GM19023 (cell line): ENCODE data around the gene JOSD1.
A peak's percentile ranks its signal among the peaks of the same experiment; 100 is the strongest.

Source experiments
- ATAC-seq: cut with Tn5 transposase; IDR thresholded peaks from one replicate; pipeline ENCODE4 v1.9.1; 2021; ENCODE audit warnings: mild to moderate bottlenecking, moderate library complexity; ENCODE audit not compliant: unreplicated experiment

Gene JOSD1

GRCh38 chr22:38715852-38716251, 15.1 kb upstream of the JOSD1 start:
- ATAC-seq = no peak

- no peak for ATAC-seq
Measured at GRCh38 chr22:38715176-38715764, 14.5 kb upstream of the JOSD1 start.

DNA sequence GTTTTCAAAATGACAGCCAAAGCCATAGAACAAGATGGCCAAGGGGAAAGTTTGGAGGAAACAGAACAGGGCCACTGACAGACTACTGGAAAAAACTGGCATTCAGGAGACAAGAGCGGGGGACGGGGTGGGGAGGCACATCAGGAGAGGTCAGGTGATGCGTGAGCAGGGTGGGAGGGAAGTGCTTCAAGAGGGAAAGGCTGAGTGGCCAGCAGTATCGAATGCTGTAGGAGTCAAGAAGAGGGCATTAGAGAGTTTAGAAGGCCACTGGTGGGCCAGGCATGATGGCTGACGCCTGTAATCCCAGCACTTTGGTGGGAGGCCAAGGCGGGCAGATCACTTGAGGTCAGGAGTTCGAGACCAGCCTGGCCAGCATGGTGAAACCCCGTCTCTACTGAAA, 13.2 kb upstream of the JOSD1 start:
- ATAC-seq = no peak

DNA sequence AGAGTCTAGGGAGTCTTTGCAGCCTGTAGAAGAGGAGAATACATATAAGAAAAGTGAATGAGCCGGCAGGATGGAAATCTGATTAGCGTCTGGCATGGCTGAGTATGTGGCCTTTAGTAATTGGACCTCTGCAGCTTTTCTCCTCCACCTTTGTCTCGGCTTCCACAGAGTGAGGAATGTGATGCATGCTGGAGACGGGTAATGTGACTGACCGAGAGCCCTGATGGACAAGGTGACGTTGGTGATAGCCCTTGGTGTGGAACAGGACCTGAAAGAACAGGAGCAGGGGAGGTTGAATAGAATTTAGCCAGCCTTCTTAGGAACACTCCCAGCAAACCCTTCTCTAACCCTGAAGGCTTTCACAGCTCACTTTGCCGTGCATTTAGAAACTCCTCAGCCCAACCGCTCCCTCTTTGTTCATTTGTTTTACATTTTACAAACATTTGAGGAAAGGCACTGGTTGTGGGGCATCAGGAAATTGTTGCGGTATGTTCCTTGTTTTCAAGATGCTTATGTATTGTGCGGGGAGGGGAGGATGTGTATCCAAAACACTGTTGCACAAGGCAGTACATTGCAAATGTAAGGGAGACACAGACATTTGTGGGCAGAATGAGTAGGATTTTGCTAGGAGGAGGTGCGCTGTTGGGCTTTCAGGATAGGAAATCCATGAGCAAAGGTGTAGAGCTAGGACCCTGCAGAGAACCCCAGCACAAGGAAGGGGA, 11.9 kb upstream of the JOSD1 start:
- no peak for ATAC-seq

- ATAC-seq = no peak
Measured at GRCh38 chr22:38710866-38711265, 10.1 kb upstream of the JOSD1 start.

- ATAC-seq = no peak
Measured at GRCh38 chr22:38710351-38710750, 9.6 kb upstream of the JOSD1 start.

GRCh38 chr22:38709306-38709705, 8.6 kb upstream of the JOSD1 start:
- no peak for ATAC-seq

DNA sequence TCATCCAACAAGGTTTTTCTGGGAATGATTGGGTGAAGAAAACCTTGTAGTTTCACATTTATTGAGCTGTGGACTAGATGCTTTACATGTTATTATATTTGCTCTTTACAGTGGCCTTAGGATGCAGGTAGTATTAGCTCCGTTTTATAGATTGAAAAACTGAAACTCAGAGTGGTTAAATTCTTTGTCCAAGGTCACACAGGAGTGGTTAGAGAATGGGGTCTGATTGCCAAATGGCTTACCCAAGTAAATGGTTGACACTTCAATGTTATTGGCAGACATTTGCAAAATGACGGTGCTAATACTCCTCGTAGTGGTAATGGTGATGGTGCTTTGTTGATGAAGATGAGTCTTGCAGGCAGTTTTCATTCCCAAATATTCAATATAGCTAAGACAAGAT, 7.2 kb upstream of the JOSD1 start:
- no peak for ATAC-seq

DNA sequence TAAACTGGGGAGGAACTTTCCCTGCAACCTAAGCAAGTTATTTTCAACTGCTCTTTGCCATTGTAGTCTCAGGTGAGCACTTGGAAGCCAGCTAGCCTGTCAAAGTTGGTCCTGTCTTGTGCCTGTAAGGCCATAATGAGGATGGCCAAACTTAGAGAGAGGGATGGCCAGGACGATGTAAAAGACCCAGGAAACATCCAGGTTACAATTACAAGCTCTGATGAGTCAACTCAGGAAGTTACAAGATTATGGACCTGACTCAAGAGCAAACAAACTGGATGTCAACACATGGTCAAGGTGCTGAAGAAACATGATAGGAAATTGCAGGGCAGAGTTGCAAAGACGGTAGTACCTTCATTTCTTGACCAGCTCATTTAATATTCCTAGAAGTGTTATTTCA, 6.6 kb upstream of the JOSD1 start:
- no peak for ATAC-seq

DNA sequence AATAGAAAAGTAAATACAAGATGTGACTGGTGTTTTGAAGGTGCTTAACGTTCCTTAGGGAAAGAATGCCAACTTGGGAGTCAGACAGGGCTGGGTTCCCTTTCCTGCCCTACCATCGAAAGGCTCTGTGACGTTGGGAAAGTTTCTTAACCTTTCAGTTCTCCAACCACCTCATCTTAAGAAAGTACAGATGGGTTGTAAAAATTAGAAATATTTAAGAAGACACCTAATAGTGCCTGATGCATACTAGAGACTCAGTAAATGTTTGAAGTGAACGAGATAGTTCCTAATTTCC, 6.1 kb upstream of the JOSD1 start:
- no peak for ATAC-seq

DNA sequence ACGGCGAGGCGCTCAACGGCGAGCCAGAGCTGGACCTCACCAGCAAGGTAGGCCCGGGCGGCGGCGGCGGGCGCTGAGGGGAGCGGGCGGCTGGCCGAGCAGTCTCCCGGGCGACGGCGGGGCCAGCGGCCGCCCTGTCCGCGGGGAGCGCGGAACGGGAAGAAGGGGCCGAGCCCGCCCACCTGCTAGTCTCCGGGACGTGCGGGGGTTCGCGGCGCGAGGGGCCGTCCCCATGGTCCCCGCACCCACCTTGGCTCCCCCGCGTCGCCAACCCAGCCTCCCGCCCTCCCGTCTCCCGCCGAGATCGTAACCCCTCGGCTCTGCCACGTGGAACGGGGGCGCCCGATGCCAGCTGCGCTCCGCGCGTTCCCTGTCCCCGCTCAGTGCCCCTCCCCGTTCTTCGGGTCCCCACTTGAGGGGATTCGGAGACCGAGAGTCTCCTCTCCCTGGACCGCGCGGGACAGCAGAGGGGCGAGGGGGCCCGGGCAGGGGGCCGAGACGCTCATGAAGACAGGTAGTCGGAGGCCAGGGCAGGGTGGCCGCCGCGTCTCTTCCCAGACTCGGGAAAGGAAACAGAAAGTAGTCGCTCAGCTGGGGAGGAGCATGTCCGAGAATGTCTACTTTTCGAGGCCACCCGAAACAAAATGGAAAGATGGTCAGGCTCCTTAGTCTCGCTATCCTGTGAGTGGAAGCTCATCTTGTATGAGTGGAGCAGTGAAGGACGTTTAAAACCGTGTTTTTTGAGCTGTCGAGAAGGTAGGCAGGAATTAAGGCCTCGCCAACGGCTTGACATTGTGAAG, 5.6 kb upstream of the JOSD1 start:
- ATAC-seq = peak; percentile 6

GRCh38 chr22:38705235-38706100, 4.7 kb upstream of the JOSD1 start, which contains the start of gene GTPBP1:
GTPBP1 (plus strand) TSS chr22:38705944; CDS start chr22:38705956, 12 bp downstream.
- ATAC-seq = peak; percentile 69

- ATAC-seq = no peak
Measured at GRCh38 chr22:38704654-38705234, 4.0 kb upstream of the JOSD1 start.

- ATAC-seq = peak; percentile 29
Measured at GRCh38 chr22:38700270-38700788, 414 bp downstream of the JOSD1 start.

DNA sequence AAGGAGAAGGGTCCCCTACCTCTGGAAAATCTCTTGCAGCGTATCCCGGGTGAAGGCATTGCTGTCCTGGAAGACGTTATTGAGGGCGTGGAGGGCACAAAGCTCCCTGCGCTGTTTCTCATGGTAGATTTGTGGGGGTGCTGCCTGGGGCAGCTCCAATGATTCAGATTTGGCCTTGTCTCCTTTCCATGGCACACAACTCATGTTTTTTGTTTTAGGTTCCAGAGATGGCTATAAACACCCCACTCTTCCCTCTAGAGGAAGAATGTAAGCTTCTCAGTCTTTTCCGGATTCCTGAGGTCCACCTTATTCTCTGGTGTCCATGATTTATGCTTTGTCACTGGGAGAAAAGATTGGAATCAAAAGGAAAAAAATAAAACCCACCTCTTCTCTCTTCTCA, 959 bp downstream of the JOSD1 start:
- no peak for ATAC-seq

- no peak for ATAC-seq
Measured at GRCh38 chr22:38699143-38699542, 1.6 kb downstream of the JOSD1 start.

GRCh38 chr22:38698407-38699094, 2.2 kb downstream of the JOSD1 start:
- no peak for ATAC-seq

DNA sequence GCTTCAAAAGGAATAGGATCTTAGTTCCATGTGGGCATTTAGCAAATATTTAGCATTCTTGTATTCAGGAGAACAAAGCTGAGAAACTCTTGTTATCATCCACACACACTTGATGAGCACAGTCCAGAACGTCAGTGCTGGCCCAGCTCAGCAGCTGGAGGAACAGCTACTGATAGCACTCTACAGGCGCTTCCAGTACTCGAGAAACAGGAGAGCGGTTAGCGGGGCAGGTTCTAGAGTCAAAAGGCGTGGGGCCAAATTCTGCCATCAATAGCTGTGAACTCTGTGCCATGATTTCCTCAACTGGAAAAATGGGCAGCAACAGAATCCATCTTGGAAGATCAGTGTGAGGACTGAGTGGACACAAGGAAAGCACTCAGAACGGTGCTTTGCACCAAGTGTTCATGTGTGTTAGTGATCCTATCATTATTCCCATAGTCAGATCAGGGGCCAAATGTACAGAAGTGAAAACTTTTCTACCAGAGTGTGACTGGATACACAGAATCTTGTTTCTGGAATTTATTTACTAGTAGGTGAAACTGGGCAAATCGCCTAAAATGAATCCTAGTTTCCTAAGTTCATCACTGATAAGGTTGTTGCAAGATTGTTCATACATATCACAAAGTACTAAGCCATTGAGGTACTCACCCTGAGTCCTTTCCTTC, 3.2 kb downstream of the JOSD1 start:
- no peak for ATAC-seq

GRCh38 chr22:38696606-38697424, 3.9 kb downstream of the JOSD1 start:
- no peak for ATAC-seq
